Stomach (tissue), 9 donors: ENCODE measurements around the gene MARCHF3. TPM values are rescaled to one million over a fixed set of nuclear protein-coding genes. Genes with fewer than 3 reads are reported as not detected.

Experiments
- DNase-seq, 2 donors: peaks; one replicate each; pipeline versions ENCODE4 v3.0.0 to v3.0.0-alpha.2; 2013 to 2019
- H3K27ac ChIP-seq, 5 donors: fragments of 200-600 bp in 4 of 5; sonication (generic) in 4 of 5; one replicate each; pipeline ENCODE4 v1.5.1; 2013 to 2019; ENCODE audit warnings: mild to moderate bottlenecking in 1 of 5, moderate library complexity in 1 of 5
- H3K27me3 ChIP-seq, 3 donors: fragments of 200-600 bp; sonication (generic); one replicate each; pipeline ENCODE4 v1.5.1; 2017 to 2019; ENCODE audit warnings: mixed run types in 1 of 3
- H3K36me3 ChIP-seq, 4 donors: fragments of 200-600 bp; sonication (generic); 1 replicate in 3 of 4; 2 replicates in 1 of 4; pipeline ENCODE4 v1.5.1; 2016 to 2019
- H3K4me1 ChIP-seq, 4 donors: fragments of 200-600 bp; sonication (generic); one replicate each; pipeline ENCODE4 v1.5.1; 2016 to 2019
- H3K4me3 ChIP-seq, 4 donors: fragments of 200-600 bp; sonication (generic) in 3 of 4; one replicate each; pipeline ENCODE4 v1.5.1; 2016 to 2019; ENCODE audit warnings: mild to moderate bottlenecking in 1 of 4
- H3K9me3 ChIP-seq, 4 donors: fragments of 200-600 bp; sonication (generic); one replicate each; pipeline ENCODE4 v1.5.1; 2016 to 2019
- CTCF ChIP-seq, 7 experiments: fragments of 450-650 bp in 4 of 7; fragments of 200-600 bp in 3 of 7; sonication (generic) in 3 of 7; IDR thresholded peaks; one replicate each; pipeline ENCODE4 v1.5.1; 2016 to 2019; ENCODE audit warnings: antibody characterized with exemption in 7 of 7, control low read depth in 2 of 7, mild to moderate bottlenecking in 1 of 7
- EP300 ChIP-seq: sonication (generic); formaldehyde crosslinking; IDR thresholded peaks from one replicate; pipeline ENCODE4 v1.6.1; 2017; ENCODE audit warnings: antibody characterized with exemption
- POLR2A ChIP-seq, 4 donors: fragments of 450-650 bp; IDR thresholded peaks; one replicate each; pipeline ENCODE4 v1.6.1; 2016; ENCODE audit warnings: antibody characterized with exemption in 4 of 4, control low read depth in 2 of 4, mild to moderate bottlenecking in 1 of 4, moderate library complexity in 1 of 4
- POLR2AphosphoS5 ChIP-seq, 3 donors: sonication (generic); formaldehyde crosslinking; IDR thresholded peaks; one replicate each; pipeline ENCODE4 v1.6.1; 2016; ENCODE audit warnings: antibody characterized with exemption in 3 of 3
- WGBS, 5 donors: extraction: QIAGEN DNeasy Blood & Tissue Kit in 3 of 5; methylation state at CpG; one replicate each; pipeline versions ENCODE4 v1.1.5 to v1.1.7; 2013 to 2018; 5-methylcytosine and 5-hydroxymethylcytosine counted together
- intact Hi-C: fragments of 100-400 bp; cut with DNase I; formaldehyde crosslinking; loops from one replicate; pipeline ENCODE4 v1.15.1; 2023; ENCODE audit warnings: low total_unique reads
- polyA plus RNA-seq, 3 donors: library from polyadenylated mRNA; stranded (reverse); fragments of 200-250 nt; gene quantifications; one replicate each; pipeline ENCODE4 v1.2.3, GENCODE V29; 2013
- total RNA-seq, 5 donors: library from RNA; depleted of rRNA; stranded (reverse); fragments of >200 nt; gene quantifications; one replicate each; pipeline versions ENCODE4 v1.1.0 to v1.2.3, GENCODE V29; 2014 to 2016
- donor health status: healthy with polysubstance abuse.
- donor health status: Bipolar disorder and iron deficiency.
- donor health status: healthy.

MARCHF3 gene
- total and polyA plus RNA-seq, 8 donors, result 1.1 to 11.9 (median 2.6) TPM; not detected in 1

- Histone ChIP-seq H3K27me3 (no peaks in the 10 kb centered on the region), H3K4me1 (peaks cover 0 to 22% (median 4%) of the 10 kb centered on the region in 4 donors), H3K36me3 (no peaks in the 10 kb centered on the region), H3K4me3 (no peak overlapping the region), H3K9me3 (no peaks in the 10 kb centered on the region), H3K27ac (no peak overlapping the region)
- TF ChIP-seq POLR2A (IDR thresholded peaks at IDR 0.05) (no peak), EP300 (no peak), CTCF (IDR thresholded peaks at IDR 0.05) (no peak), POLR2AphosphoS5 (IDR thresholded peaks at IDR 0.05) (no peak)
- intact Hi-C loops, result no loop called here
- DNase-seq, result no peak
- 89 to 100% (median 93%) methylated on average over 2 of the region's 2 CpGs for WGBS, 5 donors
These were observed 60.8 kb downstream of the MARCHF3 start for GRCh38 chr5:126969548-126969947.

- 86 to 95% (median 89%) methylated on average over 2 of the region's 2 CpGs for WGBS, 5 donors
- Histone ChIP-seq H3K4me3 (no peak overlapping the region), H3K9me3 (no peaks in the 10 kb centered on the region), H3K4me1 (peaks cover 0 to 17% (median 4%) of the 10 kb centered on the region in 4 donors), H3K27me3 (no peaks in the 10 kb centered on the region), H3K36me3 (no peaks in the 10 kb centered on the region), H3K27ac (no peak overlapping the region)
- intact Hi-C loops, result no loop called here
- TF ChIP-seq POLR2A (IDR thresholded peaks at IDR 0.05), result no peak
- no peak for TF ChIP-seq CTCF (IDR thresholded peaks at IDR 0.05)
- TF ChIP-seq EP300, result no peak
- TF ChIP-seq POLR2AphosphoS5 (IDR thresholded peaks at IDR 0.05), result no peak
- DNase-seq, result no peak
These were observed 62.4 kb downstream of the MARCHF3 start for GRCh38 chr5:126967808-126968466.

- no peaks in the 10 kb centered on the region for H3K27me3 ChIP-seq
- peaks cover 0 to 1% (median 0%) of the 10 kb centered on the region in 4 donors for H3K4me1 ChIP-seq
- DNase-seq, result no peak
- TF ChIP-seq CTCF (IDR thresholded peaks at IDR 0.05) (no peak), POLR2AphosphoS5 (IDR thresholded peaks at IDR 0.05) (no peak), POLR2A (IDR thresholded peaks at IDR 0.05) (no peak), EP300 (no peak)
- no peak overlapping the region for H3K27ac ChIP-seq
- no peaks in the 10 kb centered on the region for H3K36me3 ChIP-seq
- intact Hi-C loops, result no loop called here
- no peak overlapping the region for H3K4me3 ChIP-seq
- no peaks in the 10 kb centered on the region for H3K9me3 ChIP-seq
These were observed 64.9 kb downstream of the MARCHF3 start for GRCh38 chr5:126965487-126965886.

GRCh38 chr5:126965061-126965475 is 65.3 kb downstream of the MARCHF3 start:
- no peaks in the 10 kb centered on the region for H3K9me3 ChIP-seq
- H3K27ac ChIP-seq, result no peak overlapping the region
- WGBS, 5 donors, result 35 to 44% (median 38%) methylated on average over 2 of the region's 2 CpGs
- TF ChIP-seq CTCF (IDR thresholded peaks at IDR 0.05) (no peak), EP300 (no peak), POLR2AphosphoS5 (IDR thresholded peaks at IDR 0.05) (no peak), POLR2A (IDR thresholded peaks at IDR 0.05) (no peak)
- no peaks in the 10 kb centered on the region for H3K36me3 ChIP-seq
- no peak for DNase-seq
- intact Hi-C loops, result no loop called here
- H3K27me3 ChIP-seq, result no peaks in the 10 kb centered on the region
- no peaks in the 10 kb centered on the region for H3K4me1 ChIP-seq
- no peak overlapping the region for H3K4me3 ChIP-seq
